Activated naive CD8-positive, alpha-beta T cell treated with anti-CD3 and anti-CD28 coated beads, Interleukin-2, amount 50 U/mL, for 24 hours (primary cell): Measurements from ENCODE around the gene ANXA11.
A peak's percentile ranks its signal among the peaks of the same experiment; 100 is the strongest.
"Not testable (repeated sequence)": the region's sequence is repeated elsewhere in the genome, so short reads cannot be mapped to it uniquely, and the experiment has no call there.

Source experiments
- ATAC-seq: fragments of 150-1000 bp; cut with Tn5 transposase; one replicate; pipeline ENCODE4 v1.10.0; 2021
- DNase-seq: peaks from one replicate; pipeline ENCODE4 v3.0.0; 2021
- H3K27ac Mint-ChIP-seq: one replicate; pipeline ENCODE4 v1.8.0; 2021; ENCODE audit warnings: mild to moderate bottlenecking, mixed read lengths
- H3K27me3 Mint-ChIP-seq: one replicate; pipeline ENCODE4 v1.8.0; 2021; ENCODE audit warnings: mixed read lengths
- H3K36me3 Mint-ChIP-seq: one replicate; pipeline ENCODE4 v1.8.0; 2021; ENCODE audit warnings: low read depth, mixed read lengths
- H3K4me1 Mint-ChIP-seq: one replicate; pipeline ENCODE4 v1.8.0; 2021; ENCODE audit warnings: mixed read lengths
- H3K4me3 Mint-ChIP-seq: one replicate; pipeline ENCODE4 v1.8.0; 2021; ENCODE audit warnings: mild to moderate bottlenecking, moderate library complexity, mixed read lengths
- H3K9me3 Mint-ChIP-seq: one replicate; pipeline ENCODE4 v1.8.0; 2021; ENCODE audit warnings: mixed read lengths

Gene ANXA11

DNA sequence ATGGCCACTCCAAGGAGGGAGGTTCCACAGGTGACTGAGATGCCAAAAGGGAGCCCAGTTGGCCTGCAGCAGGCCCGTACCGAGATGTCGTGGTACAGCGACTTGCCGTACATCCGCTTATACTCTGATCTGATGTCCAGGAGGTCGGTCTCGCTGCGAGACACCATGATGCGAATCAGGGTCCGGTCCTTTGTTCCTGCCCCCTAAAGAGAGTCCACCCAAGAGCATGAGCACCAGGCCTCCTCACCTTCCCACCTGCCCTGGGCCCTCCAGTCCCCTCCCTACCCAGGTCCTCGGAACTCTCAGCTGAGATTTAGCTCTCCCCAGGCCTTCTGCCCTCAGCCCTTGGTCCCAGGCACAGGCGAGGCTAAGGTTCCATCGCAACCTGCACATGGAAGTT lies 47.8 kb downstream of the ANXA11 start:
- DNase-seq (no peak), ATAC-seq (no peak)
- H3K4me1 Mint-ChIP-seq, result peaks cover 15% of the 10 kb centered on the region
- no peaks in the 10 kb centered on the region for H3K9me3 Mint-ChIP-seq
- H3K36me3 Mint-ChIP-seq, result peaks cover 58% of the 10 kb centered on the region
- H3K27ac Mint-ChIP-seq, result no peak overlapping the region
- H3K4me3 Mint-ChIP-seq, result no peak overlapping the region
- H3K27me3 Mint-ChIP-seq, result no peaks in the 10 kb centered on the region

DNA sequence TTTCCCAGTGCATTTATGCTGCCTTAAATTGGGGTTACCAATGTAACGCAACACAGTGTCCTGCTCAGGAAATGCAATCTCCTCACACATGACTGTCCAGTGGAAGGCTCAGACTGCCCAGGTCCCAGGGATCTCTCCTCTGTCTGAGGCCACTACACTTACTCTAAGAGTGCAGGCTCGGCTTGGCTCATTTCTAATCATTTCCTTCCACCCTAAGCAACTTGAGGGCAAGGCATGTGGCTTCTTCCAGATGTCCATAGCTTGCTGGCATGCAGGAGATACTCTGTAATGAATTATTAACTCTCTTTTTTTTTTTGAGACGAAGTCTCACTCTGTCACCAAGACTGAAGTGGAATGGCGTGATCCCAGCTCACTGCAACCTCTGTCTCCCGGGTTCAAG lies 49.1 kb downstream of the ANXA11 start:
- no peak for DNase-seq
- peak overlapping the region; percentile 59 for H3K27ac Mint-ChIP-seq

DNA sequence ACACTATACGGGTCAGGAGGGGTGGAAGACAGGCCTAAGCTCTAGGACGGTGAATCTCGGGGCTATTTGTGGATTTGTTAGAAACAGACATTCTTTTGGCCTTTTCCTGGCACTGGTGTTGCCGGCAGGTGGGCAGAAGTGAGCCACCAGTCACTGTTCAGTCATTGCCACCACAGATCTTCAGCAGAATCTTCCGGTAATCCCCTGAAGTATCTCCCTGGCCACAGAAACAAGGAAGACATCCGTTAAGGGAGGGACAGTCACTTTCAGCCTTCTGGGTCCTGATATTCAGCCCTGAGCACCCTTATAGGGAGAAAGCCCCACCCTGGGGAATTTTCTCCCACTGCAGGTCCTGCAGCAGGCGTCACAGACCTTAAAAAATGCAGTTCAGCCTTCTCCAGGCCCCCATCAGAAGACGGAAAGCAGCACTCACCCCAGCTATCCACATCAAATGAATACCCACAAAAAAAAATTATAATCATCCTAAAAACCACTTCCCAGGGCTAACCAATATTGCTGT lies 49.6 kb downstream of the ANXA11 start:
- H3K4me1 Mint-ChIP-seq, result peaks cover 15% of the 10 kb centered on the region
- DNase-seq (no peak), ATAC-seq (no peak)
- H3K36me3 Mint-ChIP-seq, result peaks cover 63% of the 10 kb centered on the region
- H3K9me3 Mint-ChIP-seq, result no peaks in the 10 kb centered on the region
- H3K27me3 Mint-ChIP-seq, result no peaks in the 10 kb centered on the region
- peak overlapping the region; percentile 61 for H3K27ac Mint-ChIP-seq
- no peak overlapping the region for H3K4me3 Mint-ChIP-seq

More for the DNA sequence above, 49.1 kb downstream of the ANXA11 start:
- Mint-ChIP-seq H3K27me3 (no peaks in the 10 kb centered on the region), H3K4me1 (peaks cover 15% of the 10 kb centered on the region), H3K36me3 (peaks cover 61% of the 10 kb centered on the region), H3K4me3 (no peak overlapping the region), H3K9me3 (no peaks in the 10 kb centered on the region)
- ATAC-seq, result no peak

DNA sequence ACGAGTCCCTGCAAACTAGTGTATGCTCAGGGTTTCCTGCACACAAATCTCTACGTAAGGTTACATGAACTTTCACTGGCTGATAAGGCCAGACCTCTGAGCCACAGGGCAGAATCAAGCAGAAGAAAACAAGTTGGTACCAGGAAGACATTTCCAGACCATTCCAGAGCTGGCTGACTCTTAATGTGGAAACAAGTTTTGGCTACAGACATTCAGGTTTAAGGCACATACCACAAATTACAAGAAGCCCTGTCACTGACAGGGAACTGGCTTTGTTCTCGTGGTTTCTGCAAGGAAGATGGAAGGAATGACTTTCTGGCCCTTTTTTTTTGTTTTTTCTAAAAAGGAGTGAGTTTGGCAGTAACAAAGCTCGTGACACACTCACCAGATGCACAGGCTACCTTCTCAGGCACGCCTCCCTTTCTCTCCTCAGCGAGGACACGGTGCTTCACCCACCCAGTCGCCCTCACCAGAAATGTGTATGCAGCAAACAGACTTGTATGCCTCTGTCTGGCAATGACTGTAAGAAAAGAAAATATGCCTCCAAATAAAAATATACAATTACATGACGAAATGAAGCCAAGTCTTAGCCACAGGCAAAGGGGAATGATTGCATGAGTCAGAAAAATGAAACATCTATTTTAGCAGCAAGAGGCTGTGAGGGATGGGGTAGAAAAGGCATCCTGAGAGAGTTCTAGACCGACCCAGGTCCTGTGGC lies 50.2 kb downstream of the ANXA11 start:
- ATAC-seq (no peak), DNase-seq (no peak)
- Mint-ChIP-seq H3K4me3 (no peak overlapping the region), H3K27ac (peak overlapping the region; percentile 61), H3K9me3 (peaks cover 5% of the 10 kb centered on the region), H3K27me3 (no peaks in the 10 kb centered on the region), H3K36me3 (peaks cover 64% of the 10 kb centered on the region), H3K4me1 (peaks cover 15% of the 10 kb centered on the region)

DNA sequence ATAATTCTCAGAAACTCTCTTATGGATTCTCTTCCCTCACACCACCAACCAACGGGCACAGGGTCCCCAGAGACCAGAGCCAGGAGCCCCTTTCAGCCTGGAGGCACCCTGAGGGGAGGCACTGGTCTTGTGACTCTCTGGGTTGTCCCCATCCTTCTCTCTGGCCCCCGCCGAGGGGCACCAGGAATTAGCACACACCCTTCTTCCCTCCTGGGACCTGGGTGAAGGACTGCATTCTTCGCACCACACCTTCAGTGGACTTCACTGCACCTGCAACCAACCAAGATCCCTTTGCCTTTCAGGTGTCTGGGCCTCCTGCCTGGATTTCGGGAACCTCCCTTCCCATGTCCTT lies 50.7 kb downstream of the ANXA11 start:
- Mint-ChIP-seq H3K27me3 (no peaks in the 10 kb centered on the region), H3K4me1 (peaks cover 15% of the 10 kb centered on the region), H3K9me3 (peaks cover 5% of the 10 kb centered on the region), H3K4me3 (no peak overlapping the region), H3K36me3 (peaks cover 65% of the 10 kb centered on the region), H3K27ac (peak overlapping the region; percentile 23)
- ATAC-seq, result no peak
- DNase-seq, result no peak

DNA sequence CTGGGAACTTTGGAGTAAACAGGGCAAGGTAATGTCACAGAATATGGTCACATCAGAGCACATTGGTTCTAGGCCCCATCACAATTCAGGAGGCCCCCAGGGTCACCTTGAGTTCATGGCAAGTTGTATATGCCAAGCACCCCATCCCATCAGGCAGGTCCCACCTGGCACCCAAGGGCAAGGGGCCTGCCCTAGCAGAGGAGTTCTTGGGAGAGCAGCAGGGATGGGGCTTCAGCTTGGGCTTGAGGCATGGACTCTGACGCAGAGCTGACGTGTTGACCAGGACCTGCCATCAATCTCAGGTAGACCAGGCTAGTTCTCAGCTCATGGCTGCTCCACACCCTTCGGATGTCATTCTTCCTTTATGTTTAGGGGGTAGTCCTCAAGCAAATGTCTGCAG lies 51.9 kb downstream of the ANXA11 start:
- H3K27ac Mint-ChIP-seq, result peak overlapping the region; percentile 57
- ATAC-seq, result no peak

DNA sequence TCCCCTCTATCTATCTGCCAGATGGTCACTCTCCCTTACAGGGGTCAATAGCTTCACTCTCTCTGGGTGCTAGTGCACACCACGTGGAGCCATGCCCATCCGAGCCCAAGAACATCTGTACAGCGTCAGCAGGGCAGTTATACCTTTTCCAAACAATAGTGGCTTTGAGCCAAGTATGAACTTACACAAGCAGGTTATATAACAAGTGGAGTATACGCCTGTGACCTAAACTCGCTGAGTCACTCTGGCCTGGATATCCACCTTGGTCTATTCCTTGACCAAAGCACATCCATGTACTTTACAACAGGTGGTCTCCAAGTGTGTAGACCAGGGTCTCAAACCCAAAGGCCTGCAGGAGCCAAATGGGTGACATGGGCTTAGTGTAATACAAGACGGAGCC lies 52.5 kb downstream of the ANXA11 start:
- Mint-ChIP-seq H3K27me3 (no peaks in the 10 kb centered on the region), H3K36me3 (peaks cover 70% of the 10 kb centered on the region), H3K9me3 (peaks cover 10% of the 10 kb centered on the region), H3K27ac (no peak overlapping the region), H3K4me3 (no peak overlapping the region), H3K4me1 (peaks cover 15% of the 10 kb centered on the region)
- DNase-seq (no peak), ATAC-seq (no peak)

More for the DNA sequence above, 51.9 kb downstream of the ANXA11 start:
- H3K4me1 Mint-ChIP-seq, result peaks cover 15% of the 10 kb centered on the region
- no peak for DNase-seq
- no peak overlapping the region for H3K4me3 Mint-ChIP-seq
- H3K36me3 Mint-ChIP-seq, result peaks cover 73% of the 10 kb centered on the region
- no peaks in the 10 kb centered on the region for H3K27me3 Mint-ChIP-seq
- H3K9me3 Mint-ChIP-seq, result peaks cover 10% of the 10 kb centered on the region

DNA sequence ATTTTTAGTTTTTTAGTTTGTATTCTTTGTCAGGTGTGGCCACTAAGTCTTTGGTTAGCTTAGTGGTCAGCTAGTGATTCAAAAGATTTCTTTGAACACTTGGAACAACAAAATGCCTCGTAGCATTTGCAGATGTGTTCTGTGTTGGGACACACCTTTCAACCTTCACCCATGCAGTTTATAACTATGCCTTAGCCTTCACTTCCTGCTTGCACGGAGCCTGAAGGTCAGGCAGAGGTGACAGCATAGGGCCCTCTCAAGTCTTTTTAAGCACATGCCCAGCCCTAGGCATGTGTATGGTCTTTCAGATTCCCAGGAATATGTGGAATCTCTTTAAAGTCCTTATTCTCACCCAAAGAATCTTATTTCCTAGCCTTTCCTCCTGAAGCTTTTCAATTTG lies 55.2 kb downstream of the ANXA11 start:
- DNase-seq (no peak), ATAC-seq (no peak)
- no peak overlapping the region for H3K4me3 Mint-ChIP-seq
- H3K27ac Mint-ChIP-seq, result peak overlapping the region; percentile 78
- H3K36me3 Mint-ChIP-seq, result peaks cover 53% of the 10 kb centered on the region
- H3K27me3 Mint-ChIP-seq, result no peaks in the 10 kb centered on the region
- peaks cover 10% of the 10 kb centered on the region for H3K9me3 Mint-ChIP-seq
- peaks cover 2% of the 10 kb centered on the region for H3K4me1 Mint-ChIP-seq

DNA sequence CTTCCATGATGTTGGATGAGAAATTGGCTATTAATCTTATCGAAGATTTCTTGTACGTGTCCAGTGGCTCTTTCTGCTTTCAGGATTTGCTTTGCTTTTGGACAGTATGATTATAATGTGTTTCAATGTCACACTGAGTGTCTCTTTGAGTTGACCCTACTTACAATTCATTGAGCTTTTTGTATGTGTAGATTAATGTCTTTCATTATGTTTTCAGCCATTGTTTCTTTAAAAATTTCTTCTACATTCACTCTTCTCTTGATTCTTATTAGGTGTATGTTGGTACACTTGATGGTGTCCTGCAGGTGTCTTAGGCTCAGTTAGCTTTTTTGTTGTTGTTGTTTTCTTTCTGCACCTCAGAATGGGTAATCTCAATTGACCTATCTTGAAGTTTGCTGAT lies 56.2 kb downstream of the ANXA11 start:
- H3K27me3 Mint-ChIP-seq, result peaks cover 1% of the 10 kb centered on the region
- no peak for DNase-seq
- H3K36me3 Mint-ChIP-seq, result peaks cover 46% of the 10 kb centered on the region
- H3K27ac Mint-ChIP-seq, result peak overlapping the region; percentile 3
- ATAC-seq, result no peak
- peaks cover 11% of the 10 kb centered on the region for H3K4me1 Mint-ChIP-seq
- H3K9me3 Mint-ChIP-seq, result peaks cover 10% of the 10 kb centered on the region
- H3K4me3 Mint-ChIP-seq, result no peak overlapping the region

DNA sequence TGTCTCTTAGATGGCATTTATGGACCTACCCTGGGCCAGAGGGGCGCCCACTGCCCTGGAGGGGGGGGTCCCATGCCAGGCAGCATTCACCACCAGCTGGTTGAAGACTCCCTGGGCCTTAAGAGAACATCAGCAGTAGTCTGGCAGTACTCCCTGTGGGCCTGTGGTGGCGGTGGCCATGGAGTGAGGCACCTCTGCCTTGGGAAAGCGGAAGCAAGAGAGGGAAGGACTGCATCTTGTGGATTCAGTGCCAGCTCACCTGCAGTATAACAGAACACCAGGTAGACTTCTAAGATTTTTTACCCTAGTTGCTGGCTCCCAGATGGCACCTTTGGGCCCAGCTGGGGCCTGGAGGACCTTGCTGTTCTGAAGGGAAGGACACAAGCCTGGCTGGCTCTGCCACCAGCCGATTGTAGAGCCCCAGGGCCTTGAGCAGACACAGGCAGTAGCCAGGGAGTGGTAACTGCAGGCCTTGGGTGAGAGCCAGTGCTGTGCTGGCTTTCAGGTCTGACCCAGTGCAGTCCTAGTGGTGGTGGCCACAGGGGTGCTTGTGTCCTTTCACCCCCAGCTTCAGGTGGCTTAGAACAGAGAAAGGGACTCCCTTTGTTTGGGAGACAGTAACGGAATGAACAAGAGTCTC lies 57.1 kb downstream of the ANXA11 start:
- no peak for ATAC-seq
- Mint-ChIP-seq H3K36me3 (peaks cover 43% of the 10 kb centered on the region), H3K27ac (no peak overlapping the region)

DNA sequence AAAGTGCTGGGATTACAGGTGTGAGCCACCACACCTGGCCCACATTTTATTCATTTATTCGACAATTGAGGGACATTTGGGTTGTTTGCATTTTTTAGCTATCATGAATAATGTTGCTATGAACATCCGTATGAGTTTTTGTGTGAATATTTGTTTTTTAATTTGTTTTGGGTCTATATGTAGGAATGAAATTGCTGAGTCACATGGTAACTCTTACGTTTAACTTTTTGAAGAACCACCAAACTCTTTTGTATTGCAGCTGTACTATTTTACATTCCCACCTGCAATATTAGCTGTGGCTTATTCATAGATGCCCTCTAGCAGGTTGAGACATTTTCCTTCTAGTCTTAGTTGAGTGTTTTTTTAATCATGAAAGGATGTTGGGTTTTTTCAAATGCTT lies 58.4 kb downstream of the ANXA11 start:
- no peak overlapping the region for H3K27ac Mint-ChIP-seq
- peaks cover 17% of the 10 kb centered on the region for H3K4me1 Mint-ChIP-seq
- ATAC-seq (no peak), DNase-seq (no peak)
- H3K4me3 Mint-ChIP-seq, result no peak overlapping the region
- H3K27me3 Mint-ChIP-seq, result peaks cover 1% of the 10 kb centered on the region
- peaks cover 10% of the 10 kb centered on the region for H3K9me3 Mint-ChIP-seq
- peaks cover 33% of the 10 kb centered on the region for H3K36me3 Mint-ChIP-seq

More for the DNA sequence above, 57.1 kb downstream of the ANXA11 start:
- Mint-ChIP-seq H3K27me3 (peaks cover 1% of the 10 kb centered on the region), H3K4me1 (peaks cover 17% of the 10 kb centered on the region), H3K4me3 (no peak overlapping the region), H3K9me3 (peaks cover 10% of the 10 kb centered on the region)
- DNase-seq, result no peak

DNA sequence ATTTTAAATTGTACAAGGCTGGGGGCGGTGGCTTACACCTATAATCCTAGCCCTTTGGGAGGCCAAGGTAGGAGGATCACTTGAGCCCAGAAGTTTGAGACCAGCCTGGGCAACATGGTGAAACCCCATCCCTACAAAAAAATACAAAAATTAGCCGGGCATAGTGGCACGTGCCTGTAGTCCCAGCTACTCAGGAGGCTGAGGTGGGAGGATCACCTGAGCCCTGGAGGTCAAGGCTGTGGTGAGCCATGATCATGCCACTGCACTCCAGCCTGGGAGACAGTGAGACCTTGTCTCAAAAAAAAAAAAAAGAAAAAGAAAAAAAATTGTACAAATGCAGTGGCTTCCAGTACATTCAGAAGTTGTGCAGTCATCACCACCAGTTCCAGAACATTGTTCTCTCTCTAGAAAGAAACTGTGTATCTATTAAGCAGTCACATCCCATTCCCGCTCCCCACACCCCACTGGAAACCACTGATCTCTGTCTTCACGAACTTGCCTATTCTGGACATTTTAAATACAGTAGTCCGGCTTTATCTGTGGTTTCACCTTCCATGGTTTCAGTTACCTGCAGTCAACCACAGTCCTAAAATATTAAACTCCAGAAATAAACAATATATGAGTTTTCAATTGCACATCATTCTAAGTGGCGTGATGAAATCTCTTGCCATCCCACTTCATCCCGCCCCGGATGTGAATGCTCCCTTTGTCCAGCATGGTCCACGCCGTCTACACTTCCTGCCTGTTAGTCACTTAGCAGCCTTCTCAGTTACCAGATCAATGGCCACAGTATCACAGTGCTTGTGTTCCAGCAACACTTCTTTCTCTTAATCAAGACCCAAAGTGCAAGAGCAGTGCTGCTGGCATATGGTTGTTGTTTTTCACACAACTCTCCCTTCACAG lies 59.7 kb downstream of the ANXA11 start:
- H3K27me3 Mint-ChIP-seq, DNase-seq, H3K4me3 Mint-ChIP-seq, H3K27ac Mint-ChIP-seq, ATAC-seq: not testable (repeated sequence)
- Mint-ChIP-seq H3K9me3 (peaks cover 10% of the 10 kb centered on the region), H3K36me3 (peaks cover 21% of the 10 kb centered on the region), H3K4me1 (peaks cover 17% of the 10 kb centered on the region)

DNA sequence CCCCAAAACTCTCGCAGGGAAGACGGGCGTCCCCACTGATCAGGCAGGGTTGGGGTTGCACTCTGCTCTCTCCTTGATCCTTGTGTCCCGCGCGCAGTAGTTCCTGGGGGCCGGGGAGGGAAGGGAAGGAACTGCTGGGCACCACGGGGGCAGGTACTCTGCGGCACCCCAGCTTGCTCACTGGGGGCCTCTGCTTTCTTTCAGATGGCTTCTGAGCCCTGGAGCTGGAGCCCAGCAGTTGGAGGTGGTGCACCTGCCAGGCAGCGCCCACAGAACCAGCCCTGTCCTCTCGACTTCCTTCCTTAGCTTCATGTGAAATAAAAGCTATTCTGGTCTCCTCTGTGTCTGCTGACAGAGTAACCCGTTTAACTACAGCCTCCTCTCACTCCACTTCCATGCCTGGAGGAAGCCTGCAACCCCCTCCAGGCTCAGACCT lies 60.6 kb downstream of the ANXA11 start:
- DNase-seq, result peak; percentile 20
- Mint-ChIP-seq H3K4me3 (peak overlapping the region; percentile 72), H3K27ac (peak overlapping the region; percentile 76), H3K36me3 (peaks cover 12% of the 10 kb centered on the region), H3K27me3 (peaks cover 6% of the 10 kb centered on the region), H3K9me3 (peaks cover 6% of the 10 kb centered on the region), H3K4me1 (peaks cover 17% of the 10 kb centered on the region)
- peak; percentile 33 for ATAC-seq

DNA sequence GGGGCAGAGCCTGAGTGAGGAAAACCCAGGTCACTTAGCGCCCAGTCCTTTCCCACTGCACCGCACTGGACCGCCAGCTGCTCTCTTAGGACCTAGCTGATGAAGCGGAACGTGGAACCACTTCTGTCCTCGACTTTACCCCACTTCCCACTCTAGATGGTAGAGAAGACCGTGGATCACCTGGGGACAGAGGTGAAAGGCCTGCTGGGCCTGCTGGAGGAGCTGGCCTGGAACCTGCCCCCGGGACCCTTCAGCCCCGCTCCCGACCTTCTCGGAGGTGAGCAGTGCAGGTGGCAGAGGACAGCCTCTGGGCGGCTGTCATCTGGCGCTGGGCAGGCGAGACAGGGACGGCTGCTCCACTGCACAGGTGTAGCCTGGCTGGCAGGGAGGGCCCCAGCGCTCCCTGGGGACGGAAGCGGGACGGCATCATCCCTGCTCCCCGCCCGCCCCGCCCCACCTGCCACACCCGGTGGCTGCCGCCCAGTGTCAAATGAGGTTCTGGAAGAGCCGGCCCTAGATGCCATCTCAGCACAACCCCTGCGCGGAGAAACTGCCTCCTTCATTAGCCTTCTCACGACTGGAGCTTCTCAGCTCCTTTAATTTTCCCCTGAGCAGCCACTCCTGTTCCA lies 61.2 kb downstream of the ANXA11 start:
- H3K27ac Mint-ChIP-seq, result peak overlapping the region; percentile 76
- peaks cover 7% of the 10 kb centered on the region for H3K36me3 Mint-ChIP-seq
- peaks cover 17% of the 10 kb centered on the region for H3K4me1 Mint-ChIP-seq
- peak; percentile 60 for ATAC-seq
- peak; percentile 31 for DNase-seq
- H3K27me3 Mint-ChIP-seq, result peaks cover 6% of the 10 kb centered on the region
- H3K9me3 Mint-ChIP-seq, result peaks cover 1% of the 10 kb centered on the region
- peak overlapping the region; percentile 72 for H3K4me3 Mint-ChIP-seq
